Astrocyte (in vitro differentiated cells and primary cell): Measurements from ENCODE around the gene SAG.

Experiments
- CTCF ChIP-seq: IDR thresholded peaks from 2 replicates; pipeline ENCODE4 v1.5.1; 2011; ENCODE audit warnings: low read depth, mild to moderate bottlenecking, inconsistent platforms, low read length, moderate library complexity; ENCODE audit not compliant: insufficient read depth
- EZH2 ChIP-seq: IDR thresholded peaks from 2 replicates; pipeline ENCODE4 v1.6.1; 2012; ENCODE audit warnings: mild to moderate bottlenecking, low read length, inconsistent platforms; ENCODE audit not compliant: insufficient read depth

DNA sequence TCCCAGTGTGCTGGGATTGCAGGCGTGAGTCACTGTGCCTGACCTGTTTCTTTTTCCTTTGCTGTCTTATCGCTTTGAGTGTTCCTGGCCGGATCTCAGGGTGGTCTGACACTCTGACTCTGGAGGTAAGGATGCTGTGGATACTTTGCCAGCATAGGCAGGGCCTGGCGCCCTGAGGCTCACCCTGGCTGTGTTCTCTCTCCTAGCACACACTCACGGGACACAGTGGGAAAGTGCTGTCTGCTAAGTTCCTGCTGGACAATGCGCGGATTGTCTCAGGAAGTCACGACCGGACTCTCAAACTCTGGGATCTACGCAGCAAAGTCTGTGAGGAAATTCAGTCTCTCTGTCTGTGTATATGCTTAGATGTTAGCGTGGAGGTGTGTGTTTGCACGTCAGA, 18.0 kb upstream of the SAG start:
- TF ChIP-seq CTCF: no peak
- no peak for TF ChIP-seq EZH2
